HG02852 (cell line): ENCODE measurements around the gene GNAT2.
"Not testable (repeated sequence)": the region's sequence is repeated elsewhere in the genome, so short reads cannot be mapped to it uniquely, and the experiment has no call there.

Source experiments
- ATAC-seq: cut with Tn5 transposase; IDR thresholded peaks from one replicate; pipeline ENCODE4 v1.9.1; 2021; ENCODE audit warnings: mild to moderate bottlenecking, moderate library complexity; ENCODE audit not compliant: unreplicated experiment

Gene GNAT2

DNA sequence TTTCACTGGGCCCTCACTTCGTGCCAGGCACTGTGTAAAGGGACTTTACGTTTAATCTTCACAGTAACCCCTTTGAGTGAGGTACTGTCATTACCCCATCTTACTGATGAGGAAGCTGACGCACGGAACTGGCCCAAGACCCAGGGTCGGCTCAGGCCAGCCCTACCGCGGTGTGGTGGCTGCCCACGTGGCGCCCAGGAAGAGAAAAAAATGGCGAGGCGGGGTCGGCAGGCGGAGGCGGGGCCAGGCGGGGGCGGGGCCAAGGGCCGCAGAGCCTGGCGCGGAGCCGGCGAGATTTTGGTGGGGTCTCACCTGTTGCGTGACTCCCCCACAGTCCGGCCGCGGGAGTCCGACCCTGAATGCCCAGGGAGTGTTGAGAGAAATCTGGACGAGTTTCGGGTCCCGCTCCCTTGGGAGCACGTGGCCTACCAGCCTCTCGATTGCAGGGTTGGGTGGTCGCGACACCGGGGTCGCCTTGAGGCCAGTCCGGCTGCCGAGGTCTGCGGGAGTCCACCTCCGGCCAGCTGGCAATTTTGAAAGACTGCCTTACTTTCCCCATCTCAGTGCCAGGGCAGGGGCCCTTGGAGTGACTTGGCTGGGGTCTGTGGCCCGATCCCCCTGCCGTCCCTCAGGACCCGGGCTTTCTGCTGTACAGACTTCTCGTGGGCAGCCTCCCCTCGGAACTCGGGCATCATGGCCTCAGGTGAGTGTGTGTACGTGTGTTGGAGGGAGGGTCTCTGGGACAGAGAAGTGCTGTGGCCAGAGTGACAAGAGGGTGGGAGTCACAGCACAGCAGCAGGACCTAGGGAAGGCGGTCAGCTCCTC lies at the start of gene GNAT2, which contains the start of gene AMPD2:
Gene GNAT2, minus strand, starts transcription at position 41 of the 825 bp plus-strand sequence. CDS start 6,746 bp downstream, outside the sequence.
Gene AMPD2, plus strand, starts transcription at position 262 of the 825 bp plus-strand sequence. CDS start 1,339 bp downstream, outside the sequence.
- ATAC-seq, result peak; percentile 55

- ATAC-seq, result peak; percentile 25
Measured at GRCh38 chr1:109668123-109668775, 48.8 kb upstream of the GNAT2 start.

GRCh38 chr1:109667452-109668122 lies 48.2 kb upstream of the GNAT2 start, which contains the start of gene GSTM2:
Gene GSTM2, plus strand, starts transcription at chr1:109668057. Its CDS starts 59 bp downstream, at chr1:109668116.
- peak; percentile 95 for ATAC-seq

DNA sequence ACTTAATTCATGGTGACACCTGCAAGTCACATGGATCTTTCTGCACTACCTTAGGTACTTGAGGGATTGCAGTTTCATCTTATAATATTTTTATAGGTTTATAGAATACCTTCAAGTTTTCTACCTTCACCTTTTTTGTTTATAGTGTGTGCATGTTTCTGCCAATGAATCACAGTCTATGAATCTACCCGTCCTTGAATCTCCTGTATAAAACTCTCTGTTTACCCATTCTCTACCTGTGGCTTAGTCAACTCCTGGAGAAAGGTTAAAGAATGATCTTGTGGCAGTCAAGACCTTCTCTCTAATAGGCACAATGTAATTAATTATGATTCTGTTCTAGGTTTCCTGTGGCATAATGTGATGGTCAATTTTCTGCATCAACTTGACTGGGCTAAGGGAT lies 45.3 kb upstream of the GNAT2 start:
- no peak for ATAC-seq

DNA sequence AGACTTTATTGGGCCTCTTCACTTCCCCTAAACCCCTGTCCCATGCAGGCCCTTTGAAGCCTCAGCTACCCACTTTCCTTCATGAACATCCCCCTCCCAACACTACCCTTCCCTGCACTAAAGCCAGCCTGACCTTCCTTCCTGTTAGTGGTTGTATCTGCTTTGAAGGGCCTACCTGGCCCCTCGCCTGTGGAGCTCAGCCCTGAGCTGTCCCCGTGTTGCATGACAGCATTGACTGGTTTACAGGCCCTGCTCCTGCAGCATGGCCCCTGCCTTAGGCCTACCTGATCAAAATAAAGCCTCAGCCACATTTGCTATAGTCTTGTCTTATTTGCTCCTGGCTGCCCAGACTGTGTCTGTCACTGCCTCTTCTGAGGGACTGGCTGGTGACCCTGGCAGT lies 42.0 kb upstream of the GNAT2 start:
- no peak for ATAC-seq

DNA sequence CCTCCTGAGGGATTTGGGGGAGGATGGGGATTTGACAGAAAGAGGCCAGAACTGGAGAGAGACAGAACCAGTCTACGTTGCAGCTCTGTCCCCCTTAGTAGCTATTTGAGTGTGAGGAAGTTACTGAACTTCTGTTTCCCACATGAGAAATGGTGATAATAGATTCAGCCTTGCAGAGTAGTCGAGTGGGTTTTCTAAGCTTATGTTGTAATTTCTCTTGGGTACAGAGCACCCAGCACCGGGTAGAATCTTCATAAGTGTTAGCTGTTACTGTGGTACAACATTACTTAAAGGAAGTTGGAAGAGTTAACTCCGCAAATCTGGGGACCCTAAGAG lies 41.2 kb upstream of the GNAT2 start:
- not testable (repeated sequence) for ATAC-seq

DNA sequence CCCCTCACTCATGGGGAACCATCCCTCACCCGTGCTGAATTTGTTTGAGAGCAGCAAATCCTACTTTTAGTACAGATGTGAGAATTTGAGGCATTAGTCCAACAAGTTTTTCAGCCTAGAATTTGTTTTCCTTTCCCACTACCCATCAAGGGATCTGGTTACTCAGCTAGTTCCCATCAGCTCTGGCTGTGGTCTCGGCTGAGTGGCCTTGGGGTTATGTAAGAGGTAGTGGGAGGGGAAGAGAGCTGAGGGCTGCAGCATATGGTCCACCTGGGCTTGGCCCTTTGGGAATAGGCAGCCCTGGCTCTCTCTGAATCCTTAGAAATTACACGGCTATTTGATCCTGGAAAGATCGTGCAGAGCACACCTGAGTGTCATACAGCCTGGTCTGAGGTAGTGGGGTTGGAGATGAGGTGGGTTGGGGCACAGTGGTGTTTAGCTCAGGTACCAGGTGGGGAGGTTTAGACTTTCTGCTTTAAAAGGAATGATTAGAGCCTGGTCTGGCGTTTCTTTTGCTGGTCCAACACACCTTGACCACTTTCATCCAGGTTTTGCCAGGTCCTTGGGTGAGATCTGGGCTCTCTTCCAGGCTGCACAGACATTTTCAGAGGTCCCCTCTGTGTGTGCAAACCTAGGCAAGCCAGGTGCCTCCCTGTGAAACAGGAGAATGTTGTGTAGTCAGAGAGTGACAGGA lies 40.7 kb upstream of the GNAT2 start:
- ATAC-seq, result no peak

DNA sequence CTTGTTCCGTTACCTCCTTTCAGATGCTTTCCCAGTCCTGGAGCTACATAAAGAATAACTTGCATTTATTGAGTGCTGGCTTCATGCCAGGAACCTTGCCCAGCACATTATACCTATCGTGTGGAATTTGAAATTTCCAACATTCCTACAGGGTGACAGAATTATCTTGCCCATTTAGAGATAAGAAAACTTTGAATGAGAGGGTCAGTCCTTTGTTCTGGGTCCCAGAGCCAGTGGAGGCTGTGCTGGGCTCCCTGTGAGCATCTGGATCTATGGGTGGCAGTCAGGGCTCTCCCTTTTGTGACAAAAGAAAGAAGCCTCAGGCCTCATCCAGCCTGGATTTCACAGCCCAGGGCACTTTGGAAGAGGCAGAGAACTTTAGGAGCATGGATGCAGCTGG lies 39.7 kb upstream of the GNAT2 start:
- no peak for ATAC-seq

- no peak for ATAC-seq
Measured at GRCh38 chr1:109658533-109659042, 39.2 kb upstream of the GNAT2 start.

DNA sequence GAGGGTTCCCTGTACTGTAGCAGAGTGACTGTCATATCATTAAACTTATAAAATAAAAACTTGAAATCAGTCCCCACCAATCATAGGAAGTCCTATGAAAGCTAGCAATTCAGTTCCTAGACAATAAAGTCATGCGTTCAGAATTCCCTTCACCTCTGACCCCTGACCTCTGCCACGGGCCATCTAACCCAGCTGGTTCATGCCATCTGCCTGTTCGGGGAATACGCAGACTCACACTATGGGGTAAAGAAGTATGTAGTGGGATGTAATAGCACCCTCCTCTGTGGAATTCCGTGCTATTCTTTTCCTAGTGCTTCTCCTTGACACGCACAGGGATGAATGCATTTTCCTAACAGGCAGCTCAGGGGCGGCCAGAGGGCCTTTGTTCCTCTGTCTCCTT lies 38.6 kb upstream of the GNAT2 start:
- no peak for ATAC-seq

DNA sequence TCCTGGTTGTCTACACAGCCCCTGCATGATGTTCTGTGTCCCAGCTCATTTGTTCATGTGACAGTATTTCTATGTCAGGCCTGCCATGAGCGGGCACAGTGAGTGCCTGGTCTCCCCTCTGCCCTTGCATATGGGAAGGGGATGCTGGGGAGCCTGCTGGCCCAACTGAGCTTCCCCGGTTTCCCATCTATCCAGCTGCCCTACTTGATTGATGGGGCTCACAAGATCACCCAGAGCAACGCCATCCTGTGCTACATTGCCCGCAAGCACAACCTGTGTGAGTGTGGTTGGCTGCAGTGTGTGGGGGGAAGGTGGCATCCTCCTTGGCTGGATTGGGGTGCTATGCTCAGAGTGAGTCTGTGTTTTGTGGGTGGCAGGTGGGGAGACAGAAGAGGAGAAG lies 38.0 kb upstream of the GNAT2 start:
- ATAC-seq, result no peak

DNA sequence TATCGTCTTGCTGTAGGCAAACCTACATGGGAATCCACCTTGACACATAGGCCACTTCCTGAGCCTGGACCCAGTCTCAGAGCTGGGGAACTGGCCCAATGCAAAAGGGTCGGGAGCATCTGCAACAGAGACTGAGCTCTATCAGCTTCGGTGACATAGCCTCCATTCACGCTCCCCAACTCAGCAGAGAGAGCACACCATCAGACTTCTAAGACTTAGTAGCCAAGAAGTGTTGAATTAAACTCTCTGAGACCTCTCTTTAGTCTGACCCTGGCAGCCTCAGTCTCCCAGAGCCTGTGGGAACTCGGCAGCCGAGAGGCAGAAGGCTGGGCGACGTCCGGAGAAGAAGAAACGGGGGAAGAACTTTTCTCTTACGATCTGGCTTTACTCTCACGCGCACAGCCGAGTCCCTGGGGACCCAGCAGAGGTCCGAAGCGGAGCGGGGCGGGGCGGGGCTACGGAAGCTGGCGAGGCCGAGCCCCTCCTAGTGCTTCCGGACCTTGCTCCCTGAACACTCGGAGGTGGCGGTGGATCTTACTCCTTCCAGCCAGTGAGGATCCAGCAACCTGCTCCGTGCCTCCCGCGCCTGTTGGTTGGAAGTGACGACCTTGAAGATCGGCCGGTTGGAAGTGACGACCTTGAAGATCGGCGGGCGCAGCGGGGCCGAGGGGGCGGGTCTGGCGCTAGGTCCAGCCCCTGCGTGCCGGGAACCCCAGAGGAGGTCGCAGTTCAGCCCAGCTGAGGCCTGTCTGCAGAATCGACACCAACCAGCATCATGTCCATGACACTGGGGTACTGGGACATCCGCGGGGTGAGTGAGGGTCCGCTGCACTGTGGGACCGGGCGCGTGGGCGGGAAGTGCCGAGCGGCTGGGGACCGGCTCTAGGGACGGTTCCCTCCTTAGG lies 36.5 kb upstream of the GNAT2 start, which contains the start of gene GSTM4:
Gene GSTM4, plus strand, starts transcription at position 485 of the 905 bp plus-strand sequence. Its CDS starts 291 bp downstream, at position 776.
- peak; percentile 90 for ATAC-seq

DNA sequence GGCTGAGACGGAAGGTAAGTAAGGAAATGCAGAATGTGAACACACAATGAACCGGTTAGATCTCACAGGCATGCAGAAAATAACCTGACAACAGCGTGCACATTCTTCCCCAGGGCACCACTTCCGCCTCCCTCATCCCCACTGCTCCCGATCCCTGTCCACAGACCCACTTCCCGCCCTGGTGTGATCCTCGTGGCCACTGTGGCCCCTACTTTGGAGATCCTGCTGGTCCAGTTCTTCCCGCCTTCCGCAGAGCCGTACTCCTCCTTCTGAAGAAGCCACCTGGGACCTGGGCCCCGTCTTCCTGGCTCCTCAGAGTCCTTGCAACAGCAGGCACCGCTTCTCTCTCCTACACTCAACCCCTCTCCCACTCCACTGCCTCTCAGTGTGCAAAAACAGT lies 35.1 kb upstream of the GNAT2 start:
- no peak for ATAC-seq

DNA sequence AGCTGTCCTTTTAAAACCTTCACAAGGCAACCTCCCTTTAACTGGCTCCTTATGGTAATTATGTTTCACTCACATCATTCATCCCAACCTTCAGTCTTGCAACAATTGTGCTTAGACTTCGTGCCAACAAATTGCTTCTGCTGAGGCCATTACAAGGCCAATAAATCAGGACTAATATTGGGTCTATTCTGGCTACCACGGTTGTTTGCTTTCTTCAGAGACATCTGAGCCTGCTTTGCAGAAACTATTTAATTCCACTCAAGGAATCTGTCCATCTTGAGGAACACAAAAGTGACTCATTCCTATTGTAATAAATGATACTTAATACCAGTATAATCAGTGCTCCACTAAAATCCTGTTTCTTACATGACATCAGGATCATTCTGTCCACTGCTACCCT lies 33.9 kb upstream of the GNAT2 start:
- ATAC-seq, result no peak

DNA sequence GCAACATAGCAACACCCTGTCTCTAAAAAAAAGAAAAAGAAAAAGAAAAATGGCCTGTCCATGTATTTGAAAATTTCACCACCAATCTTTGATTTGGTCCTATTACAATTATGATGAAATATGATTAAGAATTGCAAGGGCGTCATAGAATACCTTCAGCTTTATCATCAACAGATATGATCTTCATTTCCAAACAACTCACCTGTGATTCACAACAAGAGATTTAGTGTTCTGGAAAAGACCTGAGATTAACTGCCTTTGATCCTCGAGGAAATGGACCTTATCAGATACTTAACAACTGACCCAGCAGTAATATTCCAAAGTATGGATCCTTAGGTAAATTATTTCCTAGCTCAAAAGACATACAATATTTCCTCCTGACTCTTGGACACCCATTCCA lies 33.0 kb upstream of the GNAT2 start:
- no peak for ATAC-seq

GRCh38 chr1:109650609-109651008 lies 31.2 kb upstream of the GNAT2 start:
- no peak for ATAC-seq

DNA sequence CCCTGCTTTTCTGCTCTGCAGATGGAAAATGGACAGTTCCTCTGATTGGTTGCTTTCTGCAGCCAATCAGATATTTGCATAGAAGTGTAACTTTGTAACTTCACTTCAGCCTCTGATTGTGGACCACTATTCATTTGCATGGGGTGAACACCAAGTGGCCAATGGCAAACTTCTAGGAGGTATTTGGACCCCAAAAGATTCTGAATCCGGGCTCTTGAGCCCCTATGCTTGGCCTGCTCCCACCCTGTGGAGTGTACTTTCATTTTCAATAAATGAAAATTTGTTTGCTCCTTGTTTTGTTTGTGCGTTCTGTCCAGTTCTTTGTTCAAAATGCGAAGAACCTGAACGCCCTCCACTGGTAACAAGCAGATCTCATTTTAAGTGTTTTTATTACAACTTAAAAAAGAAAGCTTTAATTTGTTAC lies 30.1 kb upstream of the GNAT2 start:
- ATAC-seq, result no peak

GRCh38 chr1:109644670-109645069 lies 25.3 kb upstream of the GNAT2 start:
- ATAC-seq, result no peak

GRCh38 chr1:109643385-109644230 lies 24.2 kb upstream of the GNAT2 start:
- peak; percentile 83 for ATAC-seq
